GM12873 (cell line): Measurements from ENCODE around the gene CYP4V2.

Experiments used
- TF ChIP-seq, protein P1 (sequence below): IDR thresholded peaks from 2 replicates; pipeline ENCODE4 v1.5.1; 2012; ENCODE audit warnings: low read depth, mild to moderate bottlenecking, moderate library complexity, low read length, control low read depth; ENCODE audit not compliant: insufficient read depth; ENCODE audit errors: missing control alignments

The CYP4V2 gene

DNA sequence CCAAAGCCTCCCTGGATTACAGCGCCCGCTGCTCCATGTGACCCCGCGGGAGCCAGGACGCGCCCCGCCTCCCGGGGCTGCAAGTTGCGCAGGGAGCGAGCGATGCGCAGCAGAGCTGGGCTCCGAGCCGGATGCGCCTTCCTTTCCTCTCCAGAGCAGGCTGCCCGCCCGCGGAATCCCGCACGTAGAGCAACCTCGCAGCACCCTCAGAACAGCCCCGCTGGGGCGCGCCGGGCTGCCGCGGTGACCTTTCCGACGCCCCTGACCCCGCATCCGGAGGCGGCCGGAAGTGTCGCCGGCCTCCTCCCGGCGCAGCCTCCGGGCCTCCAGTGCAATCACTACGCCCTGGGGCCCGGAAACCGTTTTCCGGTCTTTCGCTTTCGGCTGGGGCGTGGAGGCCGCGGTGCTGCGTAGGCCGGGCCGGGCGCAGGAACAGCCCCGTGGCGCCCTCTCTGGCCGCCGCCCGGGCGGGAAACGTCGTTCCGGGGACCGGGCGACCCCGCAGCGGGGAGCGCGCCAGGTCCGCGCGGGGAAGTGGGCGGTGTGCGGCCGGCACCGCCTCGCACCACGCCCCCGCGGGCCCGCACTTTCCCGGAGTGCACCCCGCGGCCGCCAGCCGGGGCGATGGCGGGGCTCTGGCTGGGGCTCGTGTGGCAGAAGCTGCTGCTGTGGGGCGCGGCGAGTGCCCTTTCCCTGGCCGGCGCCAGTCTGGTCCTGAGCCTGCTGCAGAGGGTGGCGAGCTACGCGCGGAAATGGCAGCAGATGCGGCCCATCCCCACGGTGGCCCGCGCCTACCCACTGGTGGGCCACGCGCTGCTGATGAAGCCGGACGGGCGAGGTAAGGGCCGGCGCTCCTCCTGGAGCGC, at the start of gene CYP4V2:
Gene CYP4V2 (plus strand): TSS at position 368 of the 866 bp plus-strand sequence. CDS start 257 bp downstream, at position 625.
- TF ChIP-seq, protein P1, sequence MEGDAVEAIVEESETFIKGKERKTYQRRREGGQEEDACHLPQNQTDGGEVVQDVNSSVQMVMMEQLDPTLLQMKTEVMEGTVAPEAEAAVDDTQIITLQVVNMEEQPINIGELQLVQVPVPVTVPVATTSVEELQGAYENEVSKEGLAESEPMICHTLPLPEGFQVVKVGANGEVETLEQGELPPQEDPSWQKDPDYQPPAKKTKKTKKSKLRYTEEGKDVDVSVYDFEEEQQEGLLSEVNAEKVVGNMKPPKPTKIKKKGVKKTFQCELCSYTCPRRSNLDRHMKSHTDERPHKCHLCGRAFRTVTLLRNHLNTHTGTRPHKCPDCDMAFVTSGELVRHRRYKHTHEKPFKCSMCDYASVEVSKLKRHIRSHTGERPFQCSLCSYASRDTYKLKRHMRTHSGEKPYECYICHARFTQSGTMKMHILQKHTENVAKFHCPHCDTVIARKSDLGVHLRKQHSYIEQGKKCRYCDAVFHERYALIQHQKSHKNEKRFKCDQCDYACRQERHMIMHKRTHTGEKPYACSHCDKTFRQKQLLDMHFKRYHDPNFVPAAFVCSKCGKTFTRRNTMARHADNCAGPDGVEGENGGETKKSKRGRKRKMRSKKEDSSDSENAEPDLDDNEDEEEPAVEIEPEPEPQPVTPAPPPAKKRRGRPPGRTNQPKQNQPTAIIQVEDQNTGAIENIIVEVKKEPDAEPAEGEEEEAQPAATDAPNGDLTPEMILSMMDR: peak; percentile 48

DNA sequence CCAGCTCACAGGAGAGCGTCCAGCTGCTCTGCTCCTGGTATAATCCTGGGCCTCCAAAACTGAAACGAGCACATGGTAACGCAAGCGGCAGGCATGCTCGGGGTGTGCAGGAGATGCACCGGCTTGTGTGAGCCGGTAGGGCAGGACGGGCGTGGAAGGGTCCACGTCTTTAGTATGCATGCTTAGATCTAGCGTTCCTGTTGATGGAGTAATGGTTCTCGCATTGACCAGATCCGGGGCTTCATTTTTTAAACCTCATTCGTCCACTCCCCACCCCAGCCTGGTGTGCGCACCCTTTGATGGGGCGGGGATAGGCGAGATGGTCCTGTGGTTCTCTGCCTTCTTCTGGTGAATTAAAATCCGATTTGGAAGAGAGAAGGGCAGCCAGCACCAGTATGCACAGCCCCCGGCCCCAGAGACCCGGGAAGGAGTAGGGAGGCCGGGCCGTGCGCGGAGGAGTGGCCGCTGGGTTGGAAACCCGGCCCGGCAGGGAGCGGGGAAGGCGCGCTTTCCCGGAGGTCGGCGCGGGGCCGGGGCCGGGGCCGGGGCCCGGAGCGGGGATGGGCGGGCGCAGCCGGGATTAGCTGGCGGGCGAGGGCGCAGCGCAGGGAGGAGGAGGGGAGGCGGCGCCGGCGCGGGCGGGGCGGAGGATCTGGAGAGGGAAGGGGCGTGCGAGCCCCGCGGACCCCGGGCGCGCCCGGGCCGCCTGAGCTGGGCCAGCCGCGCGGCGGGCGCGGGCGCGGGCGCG, 47.0 kb upstream of the CYP4V2 start:
- TF ChIP-seq, protein P1: peak; percentile 32

DNA sequence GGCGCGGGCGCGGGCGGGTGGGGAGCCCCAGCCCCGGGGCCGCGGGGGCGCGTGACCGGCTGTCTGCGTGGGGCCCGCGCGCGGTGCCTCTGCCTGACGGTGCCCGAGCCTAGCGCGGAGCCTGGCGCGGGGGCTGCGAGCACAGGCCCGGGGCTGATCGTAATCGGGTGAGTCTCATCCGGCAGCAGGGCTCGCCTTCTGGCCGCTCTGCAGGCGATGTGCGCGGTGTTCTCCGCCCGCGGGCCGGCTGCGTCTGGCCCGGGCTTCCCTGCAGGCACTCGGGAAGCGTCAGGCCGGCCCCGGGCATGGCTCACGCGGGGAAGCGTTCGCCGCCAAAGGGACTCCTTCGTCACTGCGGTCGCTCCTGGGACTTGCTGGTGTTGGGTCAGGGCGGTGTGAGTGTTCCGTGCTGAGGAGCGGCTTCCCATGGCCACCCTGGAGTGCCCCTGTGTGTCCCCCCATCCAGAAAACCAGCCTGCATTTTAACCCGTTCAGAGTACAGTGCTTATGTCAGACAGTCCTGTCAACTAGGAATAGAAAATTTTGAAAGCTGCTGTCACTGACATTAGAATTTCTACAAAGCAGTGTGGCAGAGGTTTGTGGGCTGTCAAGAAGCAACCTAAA, 46.3 kb upstream of the CYP4V2 start:
- TF ChIP-seq, protein P1: no peak

DNA sequence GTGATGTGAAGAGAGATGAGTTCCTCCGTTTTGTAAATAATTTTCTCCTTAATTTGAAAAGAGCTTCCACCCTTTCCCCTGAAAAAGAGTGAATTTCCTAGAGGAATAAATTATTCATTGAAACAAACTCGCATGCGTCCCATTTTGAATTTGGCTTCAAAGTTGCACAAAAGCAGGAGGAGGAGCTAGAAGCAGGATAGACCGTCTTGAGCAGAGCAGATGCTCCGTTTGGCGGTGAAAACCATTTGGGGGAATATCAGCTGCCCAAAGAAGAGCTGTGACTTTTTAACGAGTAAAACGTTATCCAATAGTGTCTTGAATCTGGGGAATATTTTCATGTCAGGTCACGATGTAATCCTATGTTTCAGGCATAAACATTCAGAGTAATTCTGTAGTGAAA, 44.9 kb upstream of the CYP4V2 start:
- TF ChIP-seq, protein P1: no peak

DNA sequence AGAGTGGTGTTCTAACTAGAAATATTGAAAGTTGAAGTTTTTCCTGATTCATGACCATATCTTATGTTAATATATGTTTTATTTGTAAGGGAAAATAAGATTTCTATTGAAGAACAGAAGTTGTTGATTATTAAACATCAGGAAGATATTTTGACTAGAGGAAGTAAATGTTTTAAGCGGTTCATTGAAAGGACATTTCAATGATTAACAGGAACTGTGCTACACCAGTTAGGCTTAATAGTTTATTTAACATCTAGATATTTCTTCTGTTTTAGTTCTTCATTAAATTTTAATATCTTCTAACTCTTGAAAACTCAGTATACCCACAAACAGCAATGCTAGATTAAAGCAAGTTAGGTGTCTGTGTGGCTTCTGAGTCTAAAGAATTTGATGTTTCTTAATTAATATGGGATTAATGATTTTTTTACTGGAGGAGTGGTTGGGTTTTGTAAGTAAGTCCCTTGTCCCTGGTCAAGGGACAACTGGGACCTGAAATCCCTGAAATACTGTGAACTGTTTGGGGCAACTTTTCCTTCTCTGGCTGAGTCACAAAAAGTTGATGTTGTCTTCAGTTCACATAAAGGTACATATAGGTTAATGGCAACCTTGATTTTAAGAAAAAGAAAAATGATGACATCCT, 42.9 kb upstream of the CYP4V2 start:
- TF ChIP-seq, protein P1: no peak

DNA sequence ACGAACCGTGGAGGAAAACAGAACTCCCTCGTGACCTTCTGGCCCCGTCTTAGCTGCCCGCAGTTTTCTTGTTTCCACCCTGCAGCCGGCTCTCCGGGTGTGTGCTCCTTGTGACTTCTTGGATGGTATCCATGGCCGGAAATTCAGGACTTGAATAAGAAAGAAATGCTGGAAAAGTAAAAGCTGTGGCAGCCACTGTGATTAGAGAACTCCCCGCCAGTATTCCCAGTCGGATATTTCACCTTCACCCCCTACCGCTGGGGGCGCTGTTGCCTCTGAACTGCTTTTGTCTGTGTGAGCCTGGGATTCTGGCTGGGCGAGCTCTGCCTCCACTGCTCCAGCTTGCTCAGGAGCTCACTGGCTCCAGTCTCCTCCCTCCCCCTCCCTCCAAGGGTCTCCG, 41.5 kb upstream of the CYP4V2 start:
- TF ChIP-seq, protein P1: no peak

DNA sequence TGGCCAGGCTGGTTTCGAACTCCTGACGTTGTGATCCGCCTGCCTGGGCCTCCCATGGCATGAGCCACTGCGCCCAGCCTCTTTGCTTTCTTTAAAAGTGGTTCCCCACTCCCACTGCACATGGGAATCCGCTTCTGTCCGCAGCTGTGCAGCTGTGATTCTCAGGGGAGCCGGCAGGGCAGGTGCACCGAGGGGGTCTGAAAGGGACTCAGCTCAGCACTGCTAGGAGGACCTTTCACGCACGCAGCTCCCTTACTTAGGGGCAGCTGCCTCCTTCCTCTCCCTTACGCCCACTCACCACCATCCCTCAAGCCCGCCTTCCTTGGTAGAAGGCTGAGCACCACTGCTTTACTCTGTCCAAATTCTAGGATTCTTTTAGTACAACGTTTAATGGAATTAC, 40.4 kb upstream of the CYP4V2 start:
- TF ChIP-seq, protein P1: no peak
